NB4 (cell line): Measurements from ENCODE around the gene PURB.

Source experiments
- CTCF ChIP-seq: IDR thresholded peaks from one replicate; pipeline ENCODE4 v1.5.1; 2012; ENCODE audit warnings: low read depth, low read length
- MAX ChIP-seq: IDR thresholded peaks from 2 replicates; pipeline ENCODE4 v1.6.1; 2011; ENCODE audit warnings: low read depth, low read length
- MYC ChIP-seq: IDR thresholded peaks from 2 replicates; pipeline ENCODE4 v1.6.1; 2011; ENCODE audit warnings: low read depth, low read length
- POLR2A ChIP-seq: IDR thresholded peaks from 2 replicates; pipeline ENCODE4 v1.6.1; 2011; ENCODE audit warnings: mild to moderate bottlenecking; ENCODE audit not compliant: insufficient read length; ENCODE audit errors: extremely low read depth

- no peak for TF ChIP-seq CTCF
- no peak for TF ChIP-seq POLR2A
- TF ChIP-seq MAX: no peak; the same call in 1 of the 2 replicates
- TF ChIP-seq MYC: no peak
These were observed 27.5 kb upstream of the PURB start for GRCh38 chr7:44912775-44913347.
